ENCODE measurements around the gene POLQ.

GRCh38 chr3:121581691-121582090, 35.9 kb upstream of the POLQ start:
- TF ChIP-seq, protein P1, sequence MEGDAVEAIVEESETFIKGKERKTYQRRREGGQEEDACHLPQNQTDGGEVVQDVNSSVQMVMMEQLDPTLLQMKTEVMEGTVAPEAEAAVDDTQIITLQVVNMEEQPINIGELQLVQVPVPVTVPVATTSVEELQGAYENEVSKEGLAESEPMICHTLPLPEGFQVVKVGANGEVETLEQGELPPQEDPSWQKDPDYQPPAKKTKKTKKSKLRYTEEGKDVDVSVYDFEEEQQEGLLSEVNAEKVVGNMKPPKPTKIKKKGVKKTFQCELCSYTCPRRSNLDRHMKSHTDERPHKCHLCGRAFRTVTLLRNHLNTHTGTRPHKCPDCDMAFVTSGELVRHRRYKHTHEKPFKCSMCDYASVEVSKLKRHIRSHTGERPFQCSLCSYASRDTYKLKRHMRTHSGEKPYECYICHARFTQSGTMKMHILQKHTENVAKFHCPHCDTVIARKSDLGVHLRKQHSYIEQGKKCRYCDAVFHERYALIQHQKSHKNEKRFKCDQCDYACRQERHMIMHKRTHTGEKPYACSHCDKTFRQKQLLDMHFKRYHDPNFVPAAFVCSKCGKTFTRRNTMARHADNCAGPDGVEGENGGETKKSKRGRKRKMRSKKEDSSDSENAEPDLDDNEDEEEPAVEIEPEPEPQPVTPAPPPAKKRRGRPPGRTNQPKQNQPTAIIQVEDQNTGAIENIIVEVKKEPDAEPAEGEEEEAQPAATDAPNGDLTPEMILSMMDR (IDR thresholded peaks at IDR 0.05), result no peak
- TF ChIP-seq POLR2A (IDR thresholded peaks at IDR 0.05), result no peak
- TF ChIP-seq POLR2AphosphoS5 (IDR thresholded peaks at IDR 0.05; ENCODE audit: insufficient read depth in 1 of 2, low read depth in 1 of 2), result no peak
